OCI-LY1 (cell line): ENCODE measurements around the gene ZNF155.

Experiments
- H2AFZ ChIP-seq: fragments of 200-600 bp; sonication (generic), shearing (Covaris generic); 2 replicates; pipeline ENCODE4 v1.6.0; 2014; ENCODE audit warnings: antibody characterized with exemption, mild to moderate bottlenecking, low read length
- H3F3A ChIP-seq: fragments of 200-600 bp; sonication (generic), shearing (Covaris generic); 2 replicates; pipeline ENCODE4 v1.6.0; 2014; ENCODE audit warnings: mild to moderate bottlenecking, antibody characterized with exemption, low read length, moderate library complexity; ENCODE audit not compliant: insufficient read depth
- H3K27ac ChIP-seq: fragments of 200-600 bp; sonication (generic); 2 replicates; pipeline ENCODE4 v1.5.1; 2014; ENCODE audit warnings: low read length, mixed run types, mild to moderate bottlenecking, low read depth; ENCODE audit not compliant: poor library complexity, severe bottlenecking
- H3K27me3 ChIP-seq: fragments of 200-600 bp; sonication (generic); 2 replicates; pipeline ENCODE4 v1.6.0; 2014; ENCODE audit warnings: antibody characterized with exemption, mild to moderate bottlenecking, low read length, moderate library complexity; ENCODE audit not compliant: insufficient read depth
- H3K36me3 ChIP-seq: fragments of 200-600 bp; sonication (generic); 2 replicates; pipeline ENCODE4 v1.6.1; 2014; ENCODE audit warnings: mild to moderate bottlenecking, antibody characterized with exemption, low read length, moderate library complexity, mixed read lengths; ENCODE audit not compliant: insufficient read depth
- H3K4me1 ChIP-seq: fragments of 200-600 bp; sonication (generic); 2 replicates; pipeline ENCODE4 v1.5.1; 2014; ENCODE audit warnings: mild to moderate bottlenecking, low read length, moderate library complexity; ENCODE audit not compliant: insufficient read depth, severe bottlenecking
- H3K4me2 ChIP-seq: fragments of 200-600 bp; sonication (generic), shearing (Covaris generic); 2 replicates; pipeline ENCODE4 v1.6.1; 2014; ENCODE audit warnings: low read length
- H3K4me3 ChIP-seq: fragments of 200-600 bp; sonication (generic); 2 replicates; pipeline ENCODE4 v1.5.1; 2014; ENCODE audit warnings: low read length, low read depth, mild to moderate bottlenecking, mixed read lengths; ENCODE audit not compliant: poor library complexity, severe bottlenecking
- H3K79me2 ChIP-seq: fragments of 200-600 bp; shearing (Covaris generic); 2 replicates; pipeline ENCODE4 v1.6.1; 2016; ENCODE audit warnings: mixed run types, low read length, mixed read lengths; ENCODE audit not compliant: insufficient read depth
- H3K9ac ChIP-seq: fragments of 200-600 bp; sonication (generic), shearing (Covaris generic); 2 replicates; pipeline ENCODE4 v1.6.1; 2014; ENCODE audit warnings: mild to moderate bottlenecking, low read length, mixed read lengths
- H3K9me2 ChIP-seq: fragments of 200-600 bp; sonication (generic), shearing (Covaris generic); 2 replicates; pipeline ENCODE4 v1.6.1; 2014; ENCODE audit warnings: low read depth, mild to moderate bottlenecking, low read length, mixed read lengths
- H3K9me3 ChIP-seq: fragments of 200-600 bp; shearing (Covaris generic); 2 replicates; pipeline ENCODE4 v1.6.1; 2014; ENCODE audit warnings: low read length, mixed read lengths
- H4K20me1 ChIP-seq: fragments of 200-600 bp; sonication (generic), shearing (Covaris generic); 2 replicates; pipeline ENCODE4 v1.6.0; 2016; ENCODE audit warnings: mild to moderate bottlenecking, low read length; ENCODE audit not compliant: insufficient read depth
- EZH2 ChIP-seq: fragments of 200-600 bp; sonication (generic), shearing (Covaris generic); IDR thresholded peaks from 2 replicates; pipeline ENCODE4 v1.8.0; 2017; ENCODE audit warnings: borderline replicate concordance, mixed run types, mild to moderate bottlenecking, antibody characterized with exemption, low read length, moderate library complexity, mixed read lengths
- TF ChIP-seq, protein P1 (sequence below): fragments of 200-600 bp; sonication (generic), shearing (Covaris generic); IDR thresholded peaks from 2 replicates; pipeline ENCODE4 v1.5.1; 2017; ENCODE audit warnings: mild to moderate bottlenecking, antibody characterized with exemption, low read length, moderate library complexity, mixed read lengths

ZNF155 gene

GRCh38 chr19:43983912-43984686 lies at the start of gene ZNF155:
Gene ZNF155, plus strand, starts transcription at chr19:43984188. Its CDS starts 4,356 bp downstream, at chr19:43988544.
- Histone ChIP-seq H3K9me2 (no peaks in the 10 kb centered on the region), H3K4me1 (no peaks in the 10 kb centered on the region), H3K4me2 (no peak within 1 kb of the TSS), H3K27me3 (no peaks in the 10 kb centered on the region), H3K36me3 (no peaks in the 10 kb centered on the region), H3K79me2 (no peaks in the 10 kb centered on the region), H2AFZ (no peak within 1 kb of the TSS), H3F3A (no peaks in the 10 kb centered on the region), H4K20me1 (no peaks in the 10 kb centered on the region), H3K4me3 (no peak within 1 kb of the TSS), H3K27ac (no peak within 1 kb of the TSS), H3K9me3 (no peaks in the 10 kb centered on the region), H3K9ac (no peak within 1 kb of the TSS)
- TF ChIP-seq, protein P1, sequence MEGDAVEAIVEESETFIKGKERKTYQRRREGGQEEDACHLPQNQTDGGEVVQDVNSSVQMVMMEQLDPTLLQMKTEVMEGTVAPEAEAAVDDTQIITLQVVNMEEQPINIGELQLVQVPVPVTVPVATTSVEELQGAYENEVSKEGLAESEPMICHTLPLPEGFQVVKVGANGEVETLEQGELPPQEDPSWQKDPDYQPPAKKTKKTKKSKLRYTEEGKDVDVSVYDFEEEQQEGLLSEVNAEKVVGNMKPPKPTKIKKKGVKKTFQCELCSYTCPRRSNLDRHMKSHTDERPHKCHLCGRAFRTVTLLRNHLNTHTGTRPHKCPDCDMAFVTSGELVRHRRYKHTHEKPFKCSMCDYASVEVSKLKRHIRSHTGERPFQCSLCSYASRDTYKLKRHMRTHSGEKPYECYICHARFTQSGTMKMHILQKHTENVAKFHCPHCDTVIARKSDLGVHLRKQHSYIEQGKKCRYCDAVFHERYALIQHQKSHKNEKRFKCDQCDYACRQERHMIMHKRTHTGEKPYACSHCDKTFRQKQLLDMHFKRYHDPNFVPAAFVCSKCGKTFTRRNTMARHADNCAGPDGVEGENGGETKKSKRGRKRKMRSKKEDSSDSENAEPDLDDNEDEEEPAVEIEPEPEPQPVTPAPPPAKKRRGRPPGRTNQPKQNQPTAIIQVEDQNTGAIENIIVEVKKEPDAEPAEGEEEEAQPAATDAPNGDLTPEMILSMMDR = no peak
- no peak for TF ChIP-seq EZH2

DNA sequence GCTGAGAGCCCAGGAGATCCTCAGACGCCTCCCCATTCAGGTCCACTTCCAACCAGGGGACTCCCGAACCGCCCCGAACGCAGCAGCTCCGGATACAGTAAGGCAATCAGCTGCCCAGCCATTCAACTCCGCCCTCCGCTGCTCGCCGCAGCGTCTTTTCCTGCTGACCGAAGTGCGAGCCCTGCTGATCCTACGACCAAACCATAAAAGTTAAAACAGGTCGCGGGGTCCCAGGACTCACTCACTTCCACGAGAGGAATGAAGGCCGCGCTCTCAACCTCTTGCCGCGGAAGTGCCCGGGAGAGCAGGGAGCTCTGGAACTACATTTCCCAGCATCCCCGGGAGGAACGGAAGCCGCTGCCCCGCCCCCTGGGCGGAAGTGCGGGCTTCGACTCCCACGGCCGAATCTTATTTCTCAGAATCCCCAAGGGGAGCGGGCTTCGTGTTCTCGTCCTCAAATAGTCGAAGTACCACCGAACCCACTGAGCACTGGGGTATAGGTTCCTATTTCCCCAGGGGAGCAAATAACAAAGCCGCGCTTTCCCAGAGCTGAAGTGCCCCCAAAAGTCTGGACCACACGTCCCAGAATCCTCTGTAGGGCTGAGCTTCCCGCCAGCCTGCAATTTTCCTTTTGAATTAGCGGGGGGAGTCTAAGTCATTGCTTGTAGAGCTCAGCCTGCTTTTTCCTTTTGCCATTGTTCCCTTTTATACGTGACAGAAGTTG lies 48.8 kb upstream of the ZNF155 start, which contains the start of gene ZNF45:
Gene ZNF45 (minus strand): TSS at position 298 of the 724 bp plus-strand sequence. CDS start 13,097 bp downstream, outside the sequence.
- Histone ChIP-seq H3F3A (no peaks in the 10 kb centered on the region), H3K36me3 (peaks cover 34% of the 10 kb centered on the region), H4K20me1 (no peaks in the 10 kb centered on the region), H3K4me1 (peaks cover 18% of the 10 kb centered on the region), H3K27ac (no peak within 1 kb of the TSS), H3K9me3 (peaks cover 11% of the 10 kb centered on the region; the same call in 1 of the 2 replicates), H3K9ac (peak within 1 kb of the TSS; percentile 89), H3K4me2 (peak within 1 kb of the TSS; percentile 87), H3K79me2 (0 out of 2 replicates have a peak, but pooled peaks cover 4% of the 10 kb centered on the region), H3K9me2 (no peaks in the 10 kb centered on the region), H2AFZ (peak within 1 kb of the TSS; percentile 98), H3K4me3 (peak within 1 kb of the TSS; percentile 86), H3K27me3 (no peaks in the 10 kb centered on the region)
- TF ChIP-seq EZH2 = no peak
- TF ChIP-seq, protein P1 = no peak

DNA sequence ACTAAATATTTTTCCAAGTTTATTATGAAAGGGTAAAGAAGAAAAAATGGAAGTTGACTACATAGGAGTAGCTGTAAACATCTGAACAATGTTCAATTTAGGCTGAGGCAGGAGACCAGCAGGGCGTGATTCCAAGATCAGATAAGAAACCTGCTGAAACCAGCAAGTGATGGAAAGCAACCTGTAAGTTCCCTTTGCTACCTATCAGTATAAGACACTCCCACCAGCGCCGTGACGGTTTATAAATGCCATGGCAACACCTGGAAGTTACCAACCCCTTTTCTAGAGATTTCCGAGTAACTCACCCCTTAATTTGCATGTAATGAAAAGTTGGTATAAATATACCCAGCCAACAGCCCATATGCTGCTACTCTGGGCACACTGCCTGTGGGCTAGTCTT lies 47.8 kb upstream of the ZNF155 start:
- H3K4me3 ChIP-seq = no peak overlapping the region
- H4K20me1 ChIP-seq = no peaks in the 10 kb centered on the region
- no peak overlapping the region for H3K4me2 ChIP-seq
- no peaks in the 10 kb centered on the region for H3K9me2 ChIP-seq
- H3K36me3 ChIP-seq = peaks cover 24% of the 10 kb centered on the region
- H3K9me3 ChIP-seq = peaks cover 11% of the 10 kb centered on the region; the same call in 1 of the 2 replicates
- H2AFZ ChIP-seq = peak overlapping the region; percentile 98
- H3K27ac ChIP-seq = no peak overlapping the region
- no peak overlapping the region for H3K9ac ChIP-seq
- no peaks in the 10 kb centered on the region for H3F3A ChIP-seq
- no peaks in the 10 kb centered on the region for H3K27me3 ChIP-seq
- H3K79me2 ChIP-seq = 0 out of 2 replicates have a peak, but pooled peaks cover 4% of the 10 kb centered on the region
- TF ChIP-seq, protein P1 = no peak
- no peak for TF ChIP-seq EZH2
- H3K4me1 ChIP-seq = peaks cover 18% of the 10 kb centered on the region
